Mucosa of descending colon (tissue), 3 donors: Measurements from ENCODE around the gene PITX2. TPM values are rescaled to one million over a fixed set of nuclear protein-coding genes. Genes with fewer than 3 reads are reported as not detected.
A peak's percentile ranks its signal among the peaks of the same experiment; 100 is the strongest.

Source experiments
- ATAC-seq: fragments of 200-7000 bp; cut with Tn5 transposase; one replicate; pipeline ENCODE4 v1.9.1; 2020; ENCODE audit warnings: mild to moderate bottlenecking, moderate library complexity
- DNase-seq, 3 donors: peaks; one replicate each; pipeline ENCODE4 v3.0.0-alpha.2; 2020
- H3K36me3 ChIP-seq: fragments of 200-600 bp; one replicate; pipeline ENCODE4 v1.8.0; 2021; ENCODE audit warnings: low read depth, mild to moderate bottlenecking
- H3K4me1 ChIP-seq: fragments of 200-600 bp; one replicate; pipeline ENCODE4 v1.8.0; 2021; ENCODE audit warnings: low read depth, mild to moderate bottlenecking
- H3K4me3 ChIP-seq: fragments of 200-600 bp; one replicate; pipeline ENCODE4 v1.8.0; 2021; ENCODE audit warnings: mild to moderate bottlenecking
- H3K9me3 ChIP-seq: fragments of 200-600 bp; one replicate; pipeline ENCODE4 v1.8.0; 2021; ENCODE audit warnings: mild to moderate bottlenecking
- intact Hi-C, 2 donors: fragments of 100-400 bp; cut with DNase I in 1 of 2; cut with micrococcal nuclease in 1 of 2; formaldehyde crosslinking; loops; one replicate each; pipeline versions ENCODE4 v1.11.0 to v1.11.1; 2022; cut with DNase I, micrococcal nuclease
- total RNA-seq, 3 donors: library from RNA; stranded (reverse); fragmentation: NEBNext Ultra II Directional in 2 of 3; extraction: Animal tissue kit (Norgen Biotek cat#: 25700) in 2 of 3; gene quantifications; one replicate each; pipeline versions ENCODE4 v1.2.1 to v1.2.4, GENCODE V29; 2021 to 2023
- TF ChIP-seq, protein P1 (sequence below): fragments of 200-600 bp; IDR thresholded peaks from one replicate; pipeline ENCODE4 v1.8.0; 2022; ENCODE audit warnings: antibody characterized with exemption, mild to moderate bottlenecking
- donor health status: DM: no; HTN: no; CAD: no; lungs with moderate emphysema.
- donor health status: DM: no; HTN: no; CAD: no.
- donor health status: DM: no; HTN: yes; CAD: no.

The PITX2 gene
- total RNA-seq, 3 donors from 2014 or later: 0.51 to 2.6 (median 0.81) TPM

DNA sequence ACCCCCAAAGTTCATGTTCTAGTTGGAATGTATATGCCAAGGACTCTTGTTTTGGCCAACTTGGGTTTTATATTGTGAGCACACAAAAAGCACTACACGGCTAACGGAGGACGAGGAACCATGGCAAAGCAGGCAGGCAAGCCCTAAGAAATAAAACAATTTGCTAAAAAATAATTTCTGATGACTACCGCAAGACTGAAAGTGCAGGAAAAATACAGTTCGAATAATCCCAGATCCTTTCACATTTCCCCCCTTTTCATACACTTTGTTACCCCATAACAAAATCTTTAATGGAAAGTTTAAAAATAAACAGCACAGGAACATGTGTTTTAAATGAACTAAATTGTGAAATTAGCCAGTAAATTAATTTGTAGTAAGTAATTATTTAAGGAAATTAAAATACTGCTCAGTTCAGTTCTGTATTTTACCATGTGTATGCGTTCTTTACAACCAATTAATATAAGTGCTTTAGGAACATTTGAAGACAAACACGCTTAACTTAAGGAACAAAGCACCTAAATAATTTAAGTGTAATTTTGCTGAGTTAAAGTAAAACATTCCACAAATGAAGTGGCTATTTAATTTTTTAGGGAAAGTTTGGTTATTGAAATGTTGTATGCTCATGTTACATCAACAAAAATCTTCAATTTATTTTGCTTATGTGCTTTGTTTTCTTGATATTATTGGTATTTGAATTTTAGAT lies 12.4 kb upstream of the PITX2 start:
- H3K4me1 ChIP-seq: peaks cover 30% of the 10 kb centered on the region
- TF ChIP-seq, protein P1, sequence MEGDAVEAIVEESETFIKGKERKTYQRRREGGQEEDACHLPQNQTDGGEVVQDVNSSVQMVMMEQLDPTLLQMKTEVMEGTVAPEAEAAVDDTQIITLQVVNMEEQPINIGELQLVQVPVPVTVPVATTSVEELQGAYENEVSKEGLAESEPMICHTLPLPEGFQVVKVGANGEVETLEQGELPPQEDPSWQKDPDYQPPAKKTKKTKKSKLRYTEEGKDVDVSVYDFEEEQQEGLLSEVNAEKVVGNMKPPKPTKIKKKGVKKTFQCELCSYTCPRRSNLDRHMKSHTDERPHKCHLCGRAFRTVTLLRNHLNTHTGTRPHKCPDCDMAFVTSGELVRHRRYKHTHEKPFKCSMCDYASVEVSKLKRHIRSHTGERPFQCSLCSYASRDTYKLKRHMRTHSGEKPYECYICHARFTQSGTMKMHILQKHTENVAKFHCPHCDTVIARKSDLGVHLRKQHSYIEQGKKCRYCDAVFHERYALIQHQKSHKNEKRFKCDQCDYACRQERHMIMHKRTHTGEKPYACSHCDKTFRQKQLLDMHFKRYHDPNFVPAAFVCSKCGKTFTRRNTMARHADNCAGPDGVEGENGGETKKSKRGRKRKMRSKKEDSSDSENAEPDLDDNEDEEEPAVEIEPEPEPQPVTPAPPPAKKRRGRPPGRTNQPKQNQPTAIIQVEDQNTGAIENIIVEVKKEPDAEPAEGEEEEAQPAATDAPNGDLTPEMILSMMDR: no peak
- DNase-seq: no peak
- H3K9me3 ChIP-seq: no peaks in the 10 kb centered on the region
- H3K36me3 ChIP-seq: no peaks in the 10 kb centered on the region
- no peak for ATAC-seq
- H3K4me3 ChIP-seq: no peak overlapping the region
- intact Hi-C loops: no loop called here

DNA sequence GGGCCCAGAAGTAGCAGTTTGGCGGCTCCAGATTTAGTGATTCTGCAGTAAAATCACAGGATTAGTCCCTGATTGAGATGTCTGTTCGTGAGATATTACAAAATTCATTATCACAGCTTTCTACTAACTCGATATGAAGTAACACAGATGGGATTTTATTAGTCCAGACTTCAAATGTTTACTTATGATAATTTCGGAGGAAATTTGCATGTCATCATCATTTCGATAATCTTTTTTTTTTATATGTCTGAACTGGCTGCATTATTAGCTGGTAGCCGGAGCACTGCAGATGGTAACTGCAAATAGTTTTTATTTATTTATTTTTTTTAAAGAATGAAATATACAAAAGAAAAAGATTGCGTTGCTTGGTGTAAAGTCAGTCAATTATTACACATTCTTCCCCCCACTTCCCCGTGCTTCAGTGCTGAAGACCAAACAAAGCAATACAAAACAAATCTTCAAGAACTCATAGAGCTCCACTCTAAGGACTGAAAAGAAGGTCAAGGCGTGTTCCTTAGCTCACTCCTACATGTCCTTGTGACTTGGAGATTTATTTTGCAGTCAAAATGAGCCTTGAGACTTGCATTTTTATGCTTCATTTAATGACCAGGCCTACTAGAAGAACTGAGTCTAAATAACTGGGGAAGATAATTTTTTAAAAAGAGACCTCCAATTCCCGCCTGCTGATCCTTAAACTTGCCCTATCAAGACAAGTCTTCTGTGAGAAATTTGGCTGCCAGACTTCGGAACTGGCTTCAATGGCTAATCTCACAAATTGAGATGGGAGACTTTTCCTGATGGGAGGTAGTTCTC lies 11.7 kb upstream of the PITX2 start:
- no peak for ATAC-seq
- no peaks in the 10 kb centered on the region for H3K36me3 ChIP-seq
- TF ChIP-seq, protein P1: no peak
- H3K4me3 ChIP-seq: no peak overlapping the region
- DNase-seq: no peak
- H3K9me3 ChIP-seq: no peaks in the 10 kb centered on the region
- peaks cover 30% of the 10 kb centered on the region for H3K4me1 ChIP-seq
- intact Hi-C loops: loop anchor here (5.0 kb wide), 2 partner anchors 323 to 648 kb away; no protein-coding TSS in a partner anchor

- intact Hi-C loops: loop anchor here (5.0 kb wide), 2 partner anchors 324 to 649 kb away; no protein-coding TSS in a partner anchor
- peak in 1 of 3 donors; percentile 25 for DNase-seq
- Histone ChIP-seq H3K4me1 (peaks cover 30% of the 10 kb centered on the region), H3K9me3 (no peaks in the 10 kb centered on the region), H3K4me3 (no peak overlapping the region), H3K36me3 (no peaks in the 10 kb centered on the region)
- TF ChIP-seq, protein P1: no peak
- no peak for ATAC-seq
Observed at GRCh38 chr4:110633358-110634341, 10.8 kb upstream of the PITX2 start.

- Histone ChIP-seq H3K36me3 (no peaks in the 10 kb centered on the region), H3K4me3 (no peak overlapping the region), H3K4me1 (peaks cover 30% of the 10 kb centered on the region), H3K9me3 (no peaks in the 10 kb centered on the region)
- ATAC-seq: no peak
- TF ChIP-seq, protein P1: no peak
- intact Hi-C loops: loop anchor here (5.0 kb wide), 2 partner anchors 325 to 650 kb away; no protein-coding TSS in a partner anchor
- DNase-seq: peak in 1 of 3 donors; percentile 25
Observed at GRCh38 chr4:110632506-110633357, 9.9 kb upstream of the PITX2 start.
